ENCODE results near the gene LTBP1. TPM values are rescaled to one million over a fixed set of nuclear protein-coding genes. Genes with fewer than 3 reads are reported as not detected.

The LTBP1 gene
- total and polyA plus RNA-seq, 4 donors, result 5.8 to 57.6 (median 10.2) TPM

- Histone ChIP-seq H3K27ac (ENCODE audit: low read depth in 1 of 2, low read length in 2 of 2) (no peak overlapping the region), H3K27me3 (ENCODE audit: control insufficient read depth in 4 of 4, insufficient read depth in 4 of 4, low read length in 3 of 4) (no peaks in the 10 kb centered on the region), H3K36me3 (ENCODE audit: control insufficient read depth in 4 of 4, insufficient read depth in 3 of 4, low read depth in 1 of 4, low read length in 3 of 4) (peaks cover 0 to 7% (median 0%) of the 10 kb centered on the region in 4 donors), H3K4me3 (ENCODE audit: low read depth in 1 of 3, low read length in 3 of 3) (no peak overlapping the region), H3K4me1 (ENCODE audit: control insufficient read depth in 4 of 4, insufficient read depth in 4 of 4, low read length in 3 of 4) (peaks cover 0 to 10% (median 4%) of the 10 kb centered on the region in 4 donors), H3K9me3 (ENCODE audit: control insufficient read depth in 4 of 4, low read length in 3 of 4) (no peaks in the 10 kb centered on the region), H3K9ac (ENCODE audit: low read depth in 1 of 2, low read length in 2 of 2) (no peak overlapping the region)
- no peak for DNase-seq (ENCODE audit: low spot score)
- WGBS, result 96% methylated on average over 3 of the region's 3 CpGs
- TF ChIP-seq ZBTB33 (IDR thresholded peaks at IDR 0.05) (no peak), NR2F2 (IDR thresholded peaks at IDR 0.05) (no peak), MAX (IDR thresholded peaks at IDR 0.05) (no peak), RXRA (IDR thresholded peaks at IDR 0.05) (no peak), TAF1 (conservative IDR thresholded peaks at IDR 0.05) (no peak), FOXA1 (IDR thresholded peaks at IDR 0.05) (no peak), GABPA (IDR thresholded peaks at IDR 0.05 in 1 of 2, conservative IDR thresholded peaks at IDR 0.05 in 1 of 2) (no peak), RAD21 (IDR thresholded peaks at IDR 0.05) (no peak), HNF4G (IDR thresholded peaks at IDR 0.05) (no peak), REST (IDR thresholded peaks at IDR 0.05) (no peak), JUND (IDR thresholded peaks at IDR 0.05) (no peak), CTCF (IDR thresholded peaks at IDR 0.05; ENCODE audit: low read depth, low read length, missing input control) (no peak), EGR1 (IDR thresholded peaks at IDR 0.05; ENCODE audit: low read depth in 2 of 2) (no peak), SP1 (IDR thresholded peaks at IDR 0.05) (no peak), FOXA2 (IDR thresholded peaks at IDR 0.05) (no peak), HNF4A (conservative IDR thresholded peaks at IDR 0.05) (no peak)
Observed at GRCh38 chr2:33221046-33221784, 274.5 kb downstream of the LTBP1 start.

Measured in liver (tissue), 9 donors.